ENCODE data around the gene CELF4. TPM values are rescaled to one million over a fixed set of nuclear protein-coding genes. Genes with fewer than 3 reads are reported as not detected.

CELF4 gene
- polyA plus RNA-seq, 1 donor (not counting 4 experiments of a cell fraction or from before 2014, with no cell fraction given): not detected

DNA sequence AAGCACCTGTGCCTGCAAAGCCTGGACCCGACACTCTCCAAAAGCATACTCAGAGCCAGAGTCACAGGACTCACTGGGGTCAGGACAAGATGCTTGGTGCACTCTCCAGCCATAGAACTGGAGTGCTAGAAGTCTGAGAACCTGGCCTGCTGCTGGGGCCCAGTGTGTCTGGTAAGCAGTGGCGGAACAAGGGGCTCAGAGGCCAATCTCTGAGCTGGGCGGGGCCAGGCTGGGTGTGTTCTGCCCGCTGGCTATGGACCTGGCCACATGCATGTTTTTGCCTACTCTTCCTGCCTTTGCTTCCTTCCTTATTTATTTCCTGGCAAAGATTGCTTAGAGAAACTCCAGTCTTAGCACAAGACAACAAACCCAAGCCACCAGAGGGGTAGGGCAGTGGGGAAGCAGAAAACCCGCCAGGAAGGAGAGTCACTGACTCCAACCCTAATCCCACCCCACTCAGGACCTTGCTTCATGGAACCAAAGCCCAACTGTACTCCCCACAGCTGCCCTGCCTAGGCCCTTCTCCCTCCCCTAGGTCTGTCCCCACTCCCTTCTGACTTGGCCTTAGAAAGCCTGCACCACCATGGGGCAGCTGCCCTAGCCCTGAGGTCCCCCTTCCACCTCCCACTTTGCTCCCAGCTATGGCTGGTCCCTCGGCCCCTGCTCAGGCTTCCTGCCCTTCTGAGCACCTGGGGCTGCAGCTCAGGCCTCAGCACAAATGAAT is 315.5 kb downstream of the CELF4 start:
- Histone ChIP-seq H4K20me1 (ENCODE audit: control insufficient read depth, extremely low read depth, insufficient read depth, low read length) (no peaks in the 10 kb centered on the region), H2AFZ (ENCODE audit: control insufficient read depth, low read length) (no peak overlapping the region), H3K27ac (ENCODE audit: control insufficient read depth, insufficient read depth, low read length) (no peak overlapping the region), H3K4me2 (ENCODE audit: control insufficient read depth, extremely low read depth, insufficient read depth, low read depth, low read length) (no peak overlapping the region), H3K9me3 (ENCODE audit: control insufficient read depth, low read depth, low read length) (no peaks in the 10 kb centered on the region), H3K36me3 (ENCODE audit: control insufficient read depth in 2 of 2, extremely low read depth in 1 of 2, insufficient read depth in 2 of 2, low read length in 2 of 2) (no peaks in the 10 kb centered on the region), H3K9ac (ENCODE audit: control insufficient read depth, extremely low read depth, insufficient read depth, low read length) (no peak overlapping the region), H3K4me1 (ENCODE audit: control insufficient read depth, extremely low read depth, insufficient read depth, low read length) (no peaks in the 10 kb centered on the region), H3K27me3 (ENCODE audit: control insufficient read depth, extremely low read depth, insufficient read depth, low read length) (peaks cover 19% of the 10 kb centered on the region), H3K4me3 (ENCODE audit: control insufficient read depth in 2 of 3, extremely low read depth in 1 of 3, insufficient read depth in 2 of 3, low read depth in 1 of 3, low read length in 3 of 3) (no peak overlapping the region), H3K79me2 (ENCODE audit: control insufficient read depth, insufficient read depth, low read length) (no peaks in the 10 kb centered on the region), H3K9me1 (ENCODE audit: control insufficient read depth, extremely low read depth, insufficient read depth, low read length) (no peaks in the 10 kb centered on the region)
- TF ChIP-seq, protein P1, sequence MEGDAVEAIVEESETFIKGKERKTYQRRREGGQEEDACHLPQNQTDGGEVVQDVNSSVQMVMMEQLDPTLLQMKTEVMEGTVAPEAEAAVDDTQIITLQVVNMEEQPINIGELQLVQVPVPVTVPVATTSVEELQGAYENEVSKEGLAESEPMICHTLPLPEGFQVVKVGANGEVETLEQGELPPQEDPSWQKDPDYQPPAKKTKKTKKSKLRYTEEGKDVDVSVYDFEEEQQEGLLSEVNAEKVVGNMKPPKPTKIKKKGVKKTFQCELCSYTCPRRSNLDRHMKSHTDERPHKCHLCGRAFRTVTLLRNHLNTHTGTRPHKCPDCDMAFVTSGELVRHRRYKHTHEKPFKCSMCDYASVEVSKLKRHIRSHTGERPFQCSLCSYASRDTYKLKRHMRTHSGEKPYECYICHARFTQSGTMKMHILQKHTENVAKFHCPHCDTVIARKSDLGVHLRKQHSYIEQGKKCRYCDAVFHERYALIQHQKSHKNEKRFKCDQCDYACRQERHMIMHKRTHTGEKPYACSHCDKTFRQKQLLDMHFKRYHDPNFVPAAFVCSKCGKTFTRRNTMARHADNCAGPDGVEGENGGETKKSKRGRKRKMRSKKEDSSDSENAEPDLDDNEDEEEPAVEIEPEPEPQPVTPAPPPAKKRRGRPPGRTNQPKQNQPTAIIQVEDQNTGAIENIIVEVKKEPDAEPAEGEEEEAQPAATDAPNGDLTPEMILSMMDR (optimal IDR thresholded peaks at IDR 0.05 in 1 of 3, IDR thresholded peaks at IDR 0.05 in 1 of 3, conservative IDR thresholded peaks at IDR 0.05 in 1 of 3; ENCODE audit: extremely low read depth in 1 of 3, insufficient read depth in 2 of 3, low read length in 3 of 3): no peak
- no peak for TF ChIP-seq EZH2 (IDR thresholded peaks at IDR 0.05; ENCODE audit: low read length)
- dilution Hi-C loops (cut with MboI; ENCODE audit: extremely low pct_ligation_motif_present, low sequenced_read_pairs): no loop called here
- FAIRE-seq (no peak), DNase-seq (ENCODE audit: low read depth, low spot score) (no peak)

DNA sequence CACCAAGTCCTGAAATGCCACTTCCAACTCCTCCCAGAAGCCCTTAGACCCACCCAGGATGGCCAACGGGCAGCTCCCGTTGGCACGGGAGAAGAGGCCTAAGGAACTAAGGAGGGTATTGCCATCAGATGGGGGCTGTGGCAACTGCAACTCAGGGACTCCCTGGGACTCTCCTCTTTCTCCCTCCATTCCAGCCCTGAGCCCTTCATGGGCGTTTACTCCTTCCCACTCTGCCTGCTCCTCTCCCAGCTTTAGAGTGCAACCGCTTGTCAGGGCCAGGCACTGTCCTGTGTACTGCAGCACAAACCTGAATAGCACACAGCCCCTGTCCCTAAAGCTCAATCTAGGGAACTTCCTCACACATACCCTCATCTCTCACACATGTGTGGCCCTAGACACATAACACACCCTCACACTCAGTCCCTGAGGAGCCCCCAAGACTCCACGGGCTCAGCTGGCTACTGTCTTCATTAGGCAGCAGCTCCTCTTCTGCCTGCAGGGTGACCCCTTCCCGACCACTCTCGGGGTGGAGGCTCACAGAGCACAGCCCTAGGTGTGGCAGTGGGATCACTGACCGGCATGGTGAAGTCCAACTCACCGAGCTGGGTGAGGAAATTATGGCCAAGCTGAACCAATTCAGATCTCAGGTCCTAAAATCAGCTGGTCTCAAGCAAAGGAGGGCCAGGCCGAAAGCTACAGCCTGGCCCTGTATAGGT is 316.3 kb downstream of the CELF4 start:
- Histone ChIP-seq H2AFZ (ENCODE audit: control insufficient read depth, low read length) (no peak overlapping the region), H4K20me1 (ENCODE audit: control insufficient read depth, extremely low read depth, insufficient read depth, low read length) (no peaks in the 10 kb centered on the region), H3K27ac (ENCODE audit: control insufficient read depth, insufficient read depth, low read length) (no peak overlapping the region), H3K9me1 (ENCODE audit: control insufficient read depth, extremely low read depth, insufficient read depth, low read length) (no peaks in the 10 kb centered on the region), H3K36me3 (ENCODE audit: control insufficient read depth in 2 of 2, extremely low read depth in 1 of 2, insufficient read depth in 2 of 2, low read length in 2 of 2) (no peaks in the 10 kb centered on the region), H3K9me3 (ENCODE audit: control insufficient read depth, low read depth, low read length) (no peaks in the 10 kb centered on the region), H3K4me3 (ENCODE audit: control insufficient read depth in 2 of 3, extremely low read depth in 1 of 3, insufficient read depth in 2 of 3, low read depth in 1 of 3, low read length in 3 of 3) (no peak overlapping the region), H3K27me3 (ENCODE audit: control insufficient read depth, extremely low read depth, insufficient read depth, low read length) (peaks cover 17% of the 10 kb centered on the region), H3K79me2 (ENCODE audit: control insufficient read depth, insufficient read depth, low read length) (no peaks in the 10 kb centered on the region), H3K4me1 (ENCODE audit: control insufficient read depth, extremely low read depth, insufficient read depth, low read length) (no peaks in the 10 kb centered on the region), H3K9ac (ENCODE audit: control insufficient read depth, extremely low read depth, insufficient read depth, low read length) (no peak overlapping the region), H3K4me2 (ENCODE audit: control insufficient read depth, extremely low read depth, insufficient read depth, low read depth, low read length) (no peak overlapping the region)
- no peak for FAIRE-seq
- dilution Hi-C loops (cut with MboI; ENCODE audit: extremely low pct_ligation_motif_present, low sequenced_read_pairs): no loop called here
- TF ChIP-seq EZH2 (IDR thresholded peaks at IDR 0.05; ENCODE audit: low read length): no peak
- TF ChIP-seq, protein P1 (optimal IDR thresholded peaks at IDR 0.05 in 1 of 3, IDR thresholded peaks at IDR 0.05 in 1 of 3, conservative IDR thresholded peaks at IDR 0.05 in 1 of 3; ENCODE audit: extremely low read depth in 1 of 3, insufficient read depth in 2 of 3, low read length in 3 of 3): no peak
- no peak for DNase-seq (ENCODE audit: low read depth, low spot score)

All from keratinocyte (primary cell).